ENCODE results near the gene EGLN1.

The EGLN1 gene

GRCh38 chr1:231322880-231323530 is 99.1 kb downstream of the EGLN1 start:
- no peak overlapping the region for H3K27ac Mint-ChIP-seq
- H3K4me3 Mint-ChIP-seq: no peak overlapping the region
- no peaks in the 10 kb centered on the region for H3K9me3 Mint-ChIP-seq (ENCODE audit: low read depth)
- no peaks in the 10 kb centered on the region for H3K4me1 Mint-ChIP-seq (ENCODE audit: low read depth)
- no peaks in the 10 kb centered on the region for H3K27me3 Mint-ChIP-seq
- H3K36me3 Mint-ChIP-seq: no peaks in the 10 kb centered on the region

DNA sequence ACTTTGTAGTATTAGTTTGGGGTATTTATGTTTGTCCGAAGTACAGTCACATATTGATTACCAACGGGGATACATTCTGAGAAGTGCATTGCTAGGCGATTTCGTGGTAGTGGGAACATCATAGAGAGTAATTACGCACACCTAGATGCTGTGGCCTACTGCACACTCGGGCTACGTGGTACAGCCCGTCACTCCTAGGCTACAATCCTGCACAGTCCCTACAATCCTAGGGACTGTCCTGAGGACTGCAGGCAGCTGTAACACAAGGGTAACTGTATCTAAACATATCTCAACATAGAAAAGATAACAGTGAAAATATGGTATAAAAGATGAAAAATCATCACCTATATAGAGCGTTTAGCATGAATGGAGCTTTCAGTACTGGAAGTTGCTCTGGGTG is 103.0 kb downstream of the EGLN1 start:
- Mint-ChIP-seq H3K4me3 (no peak overlapping the region), H3K27me3 (no peaks in the 10 kb centered on the region), H3K9me3 (ENCODE audit: low read depth) (no peaks in the 10 kb centered on the region), H3K27ac (no peak overlapping the region), H3K36me3 (no peaks in the 10 kb centered on the region), H3K4me1 (ENCODE audit: low read depth) (no peaks in the 10 kb centered on the region)

- Mint-ChIP-seq H3K4me1 (ENCODE audit: low read depth) (no peaks in the 10 kb centered on the region), H3K27me3 (no peaks in the 10 kb centered on the region), H3K4me3 (no peak overlapping the region), H3K9me3 (ENCODE audit: low read depth) (no peaks in the 10 kb centered on the region), H3K27ac (no peak overlapping the region), H3K36me3 (no peaks in the 10 kb centered on the region)
These were observed 103.5 kb downstream of the EGLN1 start for GRCh38 chr1:231318568-231318967.

- Mint-ChIP-seq H3K36me3 (no peaks in the 10 kb centered on the region), H3K9me3 (ENCODE audit: low read depth) (no peaks in the 10 kb centered on the region), H3K4me3 (no peak overlapping the region), H3K27me3 (no peaks in the 10 kb centered on the region), H3K4me1 (ENCODE audit: low read depth) (no peaks in the 10 kb centered on the region), H3K27ac (no peak overlapping the region)
These were observed 104.1 kb downstream of the EGLN1 start for GRCh38 chr1:231318015-231318355.

DNA sequence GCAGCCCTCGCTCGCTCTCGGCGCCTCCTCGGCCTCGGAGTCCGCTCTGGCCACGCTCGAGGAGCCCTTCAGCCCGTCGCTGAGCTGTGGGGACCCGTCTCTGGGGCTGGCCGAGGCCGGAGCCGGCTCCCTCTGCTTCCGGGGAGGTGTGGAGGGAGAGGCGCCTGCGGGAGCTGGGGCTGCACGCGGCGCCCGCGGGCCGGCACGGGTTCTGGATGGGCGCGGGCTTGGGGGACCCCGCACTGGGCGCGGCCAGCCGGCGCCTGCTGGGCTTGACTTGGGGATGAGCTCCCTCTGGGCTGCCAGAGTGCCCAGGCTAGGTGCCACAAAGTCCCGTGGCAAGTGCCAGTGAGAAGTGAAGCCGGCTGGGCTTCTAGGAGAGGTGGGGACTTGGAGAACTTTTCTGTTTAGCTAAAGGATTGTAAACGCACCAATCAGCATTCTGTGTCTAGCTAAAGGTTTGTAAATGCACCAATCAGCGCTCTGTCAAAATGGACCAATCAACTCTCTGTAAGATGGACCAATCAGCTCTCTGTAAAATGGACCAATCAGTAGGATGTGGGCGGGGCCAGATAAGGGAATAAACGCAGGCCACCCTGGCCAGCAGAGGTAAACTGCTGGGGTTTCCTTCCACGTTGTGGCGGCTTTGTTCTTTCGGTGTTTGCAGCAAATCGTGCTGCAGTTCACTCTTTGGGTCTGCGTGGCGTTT is 104.6 kb downstream of the EGLN1 start:
- no peaks in the 10 kb centered on the region for H3K4me1 Mint-ChIP-seq (ENCODE audit: low read depth)
- no peaks in the 10 kb centered on the region for H3K9me3 Mint-ChIP-seq (ENCODE audit: low read depth)
- no peaks in the 10 kb centered on the region for H3K36me3 Mint-ChIP-seq
- no peaks in the 10 kb centered on the region for H3K27me3 Mint-ChIP-seq
- no peak overlapping the region for H3K4me3 Mint-ChIP-seq
- no peak overlapping the region for H3K27ac Mint-ChIP-seq

DNA sequence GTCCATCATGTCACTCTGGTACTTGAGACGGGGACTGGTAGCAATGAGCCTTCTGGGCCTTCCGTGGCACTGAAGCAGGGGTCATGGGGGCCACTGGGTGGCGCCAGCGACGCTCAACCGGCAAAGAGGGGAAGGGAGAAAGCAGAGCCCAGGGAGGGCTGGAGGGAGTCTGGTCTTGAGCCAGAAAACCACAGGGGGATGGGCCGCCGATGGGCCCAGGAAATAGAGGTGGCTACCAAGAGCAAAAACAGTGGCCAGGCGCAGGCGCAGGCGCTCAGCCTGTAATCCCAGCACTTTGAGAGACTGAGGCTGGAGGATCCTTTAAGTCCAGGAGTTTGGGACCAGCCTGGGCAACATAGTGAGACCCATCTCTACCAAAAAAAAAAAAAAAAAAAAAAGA is 106.2 kb downstream of the EGLN1 start:
- Mint-ChIP-seq H3K27me3 (no peaks in the 10 kb centered on the region), H3K27ac (no peak overlapping the region), H3K4me1 (ENCODE audit: low read depth) (no peaks in the 10 kb centered on the region), H3K9me3 (ENCODE audit: low read depth) (no peaks in the 10 kb centered on the region), H3K4me3 (no peak overlapping the region), H3K36me3 (no peaks in the 10 kb centered on the region)
